NB4 (cell line): ENCODE results near the gene CARD19.

Experiments used
- POLR2A ChIP-seq: IDR thresholded peaks from 2 replicates; pipeline ENCODE4 v1.6.1; 2011; ENCODE audit warnings: mild to moderate bottlenecking; ENCODE audit not compliant: insufficient read length; ENCODE audit errors: extremely low read depth
- TF ChIP-seq, protein P1 (sequence below): IDR thresholded peaks from one replicate; pipeline ENCODE4 v1.5.1; 2012; ENCODE audit warnings: low read depth, low read length

GRCh38 chr9:93077811-93078210, 18.2 kb upstream of the CARD19 start:
- TF ChIP-seq, protein P1, sequence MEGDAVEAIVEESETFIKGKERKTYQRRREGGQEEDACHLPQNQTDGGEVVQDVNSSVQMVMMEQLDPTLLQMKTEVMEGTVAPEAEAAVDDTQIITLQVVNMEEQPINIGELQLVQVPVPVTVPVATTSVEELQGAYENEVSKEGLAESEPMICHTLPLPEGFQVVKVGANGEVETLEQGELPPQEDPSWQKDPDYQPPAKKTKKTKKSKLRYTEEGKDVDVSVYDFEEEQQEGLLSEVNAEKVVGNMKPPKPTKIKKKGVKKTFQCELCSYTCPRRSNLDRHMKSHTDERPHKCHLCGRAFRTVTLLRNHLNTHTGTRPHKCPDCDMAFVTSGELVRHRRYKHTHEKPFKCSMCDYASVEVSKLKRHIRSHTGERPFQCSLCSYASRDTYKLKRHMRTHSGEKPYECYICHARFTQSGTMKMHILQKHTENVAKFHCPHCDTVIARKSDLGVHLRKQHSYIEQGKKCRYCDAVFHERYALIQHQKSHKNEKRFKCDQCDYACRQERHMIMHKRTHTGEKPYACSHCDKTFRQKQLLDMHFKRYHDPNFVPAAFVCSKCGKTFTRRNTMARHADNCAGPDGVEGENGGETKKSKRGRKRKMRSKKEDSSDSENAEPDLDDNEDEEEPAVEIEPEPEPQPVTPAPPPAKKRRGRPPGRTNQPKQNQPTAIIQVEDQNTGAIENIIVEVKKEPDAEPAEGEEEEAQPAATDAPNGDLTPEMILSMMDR, result no peak
- no peak for TF ChIP-seq POLR2A
